ENCODE measurements around the gene LCN15. TPM values are rescaled to one million over a fixed set of nuclear protein-coding genes. Genes with fewer than 3 reads are reported as not detected.

The LCN15 gene
- total RNA-seq, 2 donors from 2014 or later, result not detected

GRCh38 chr9:136784997-136785361, 20.7 kb upstream of the LCN15 start:
- ATAC-seq (ENCODE audit: insufficient number of reproducible peaks, low FRiP score, low read depth) (no peak), DNase-seq (ENCODE audit: low spot score) (no peak)
- Histone ChIP-seq H3K27ac (no peak overlapping the region), H3K9me3 (no peaks in the 10 kb centered on the region), H3K4me3 (no peak overlapping the region), H3K4me1 (ENCODE audit: control insufficient read depth in 1 of 2, low read depth in 2 of 2) (no peaks in the 10 kb centered on the region), H3K36me3 (no peaks in the 10 kb centered on the region), H3K27me3 (replicated peaks; ENCODE audit: insufficient read depth) (no peaks in the 10 kb centered on the region)
- no peak for TF ChIP-seq CTCF (IDR thresholded peaks at IDR 0.05)

GRCh38 chr9:136784249-136784996, 20.1 kb upstream of the LCN15 start:
- DNase-seq (ENCODE audit: low spot score), result no peak
- peak; percentile 53 for TF ChIP-seq CTCF (IDR thresholded peaks at IDR 0.05)
- Histone ChIP-seq H3K27ac (no peak overlapping the region), H3K4me1 (ENCODE audit: control insufficient read depth in 1 of 2, low read depth in 2 of 2) (no peaks in the 10 kb centered on the region), H3K27me3 (replicated peaks; ENCODE audit: insufficient read depth) (no peaks in the 10 kb centered on the region), H3K9me3 (no peaks in the 10 kb centered on the region), H3K4me3 (no peak overlapping the region), H3K36me3 (no peaks in the 10 kb centered on the region)
- ATAC-seq (ENCODE audit: insufficient number of reproducible peaks, low FRiP score, low read depth), result no peak

- H3K9me3 ChIP-seq, result no peaks in the 10 kb centered on the region
- no peaks in the 10 kb centered on the region for H3K4me1 ChIP-seq (ENCODE audit: control insufficient read depth in 1 of 2, low read depth in 2 of 2)
- TF ChIP-seq CTCF (IDR thresholded peaks at IDR 0.05), result no peak
- H3K27ac ChIP-seq, result no peak overlapping the region
- H3K36me3 ChIP-seq, result no peaks in the 10 kb centered on the region
- H3K27me3 ChIP-seq (replicated peaks; ENCODE audit: insufficient read depth), result no peaks in the 10 kb centered on the region
- H3K4me3 ChIP-seq, result no peak overlapping the region
- DNase-seq (ENCODE audit: low spot score), result no peak
- no peak for ATAC-seq (ENCODE audit: insufficient number of reproducible peaks, low FRiP score, low read depth)
Measured at GRCh38 chr9:136782452-136782851, 18.1 kb upstream of the LCN15 start.

- Histone ChIP-seq H3K9me3 (no peaks in the 10 kb centered on the region), H3K4me1 (ENCODE audit: control insufficient read depth in 1 of 2, low read depth in 2 of 2) (no peaks in the 10 kb centered on the region), H3K4me3 (no peak overlapping the region), H3K36me3 (no peaks in the 10 kb centered on the region), H3K27ac (no peak overlapping the region), H3K27me3 (replicated peaks; ENCODE audit: insufficient read depth) (no peaks in the 10 kb centered on the region)
- TF ChIP-seq CTCF (IDR thresholded peaks at IDR 0.05), result no peak
- DNase-seq (ENCODE audit: low spot score) (no peak), ATAC-seq (ENCODE audit: insufficient number of reproducible peaks, low FRiP score, low read depth) (no peak)
Measured at GRCh38 chr9:136779808-136780207, 15.5 kb upstream of the LCN15 start.

- H3K4me3 ChIP-seq, result no peak overlapping the region
- H3K4me1 ChIP-seq (ENCODE audit: control insufficient read depth in 1 of 2, low read depth in 2 of 2), result no peaks in the 10 kb centered on the region
- peaks cover 6% of the 10 kb centered on the region for H3K9me3 ChIP-seq
- no peaks in the 10 kb centered on the region for H3K27me3 ChIP-seq (replicated peaks; ENCODE audit: insufficient read depth)
- no peak overlapping the region for H3K27ac ChIP-seq
- DNase-seq (ENCODE audit: low spot score) (no peak), ATAC-seq (ENCODE audit: insufficient number of reproducible peaks, low FRiP score, low read depth) (no peak)
- H3K36me3 ChIP-seq, result no peaks in the 10 kb centered on the region
- TF ChIP-seq CTCF (IDR thresholded peaks at IDR 0.05), result no peak
Measured at GRCh38 chr9:136777359-136777758, 13.0 kb upstream of the LCN15 start.

Measured in thoracic aorta (tissue), 2 donors.